HepG2 (cell line): ENCODE data around the gene EXOC3L2. TPM values are rescaled to one million over a fixed set of nuclear protein-coding genes. Genes with fewer than 3 reads are reported as not detected.

Source experiments
- ATAC-seq: fragments of 200-7000 bp; cut with Tn5 transposase; 3 replicates; pipeline ENCODE4 v1.9.1; 2020; ENCODE audit warnings: mild to moderate bottlenecking, moderate library complexity
- BruUV-seq: library from RNA; stranded (reverse); fragments of 400-500 nt; replicated peaks from 2 replicates; lab custom pipeline; 2021; lab: Mats Ljungman, UMichigan
- CTCF ChIA-PET: fragments of 300-600 bp; formaldehyde crosslinking; extraction: SDS; loops from one replicate; lab custom pipeline; 2021; ENCODE audit warnings: low total read pairs, inconsistent platforms, low intra/inter-chr PET ratio; lab: Yijun Ruan, JAX
- POLR2A ChIA-PET: fragments of 350-600 bp; sonication (Branson Sonifier 250); formaldehyde crosslinking; loops from one replicate; lab custom pipeline; 2020; ENCODE audit warnings: antibody characterized with exemption, inconsistent platforms; lab: Yijun Ruan, JAX
- DNase-seq: peaks from one replicate; pipeline ENCODE4 v3.0.0-alpha.2; 2015; ENCODE audit warnings: low spot score
- FAIRE-seq: peaks from 3 replicates; lab custom pipeline; 2011; peaks lifted over from hg19 to GRCh38; lab: Jason Lieb, UNC
- H2AFZ ChIP-seq: one replicate; pipeline ENCODE4 v1.6.1; 2011; ENCODE audit warnings: low read length, inconsistent platforms
- H3K27ac ChIP-seq: fragments of 300-600 bp; 3 replicates; pipeline ENCODE4 v1.8.0; 2011; ENCODE audit warnings: mixed run types, mild to moderate bottlenecking, mixed read lengths, low read length, inconsistent platforms; ENCODE audit not compliant: insufficient read depth; ENCODE audit errors: extremely low read length
- H3K27me3 ChIP-seq, 2 experiments: fragments of 200-600 bp in 1 of 2; 2 replicates in 1 of 2; 3 replicates in 1 of 2; pipeline versions ENCODE4 v1.6.0 to v1.8.0; 2011; ENCODE audit warnings: low read length in 2 of 2, mild to moderate bottlenecking in 2 of 2, moderate library complexity in 2 of 2, inconsistent platforms in 1 of 2; ENCODE audit not compliant: insufficient read depth in 2 of 2, control insufficient read depth in 1 of 2
- H3K36me3 ChIP-seq, 2 experiments: fragments of 200-600 bp in 1 of 2; replicated peaks in 1 of 2; 2 replicates in 1 of 2; 3 replicates in 1 of 2; pipeline versions ENCODE4 v1.5.1 to v1.8.0; 2011; ENCODE audit warnings: low read length in 2 of 2, inconsistent platforms in 1 of 2; ENCODE audit not compliant: insufficient read depth in 2 of 2, control insufficient read depth in 1 of 2
- H3K4me1 ChIP-seq: 2 replicates; pipeline ENCODE4 v1.5.1; 2012; ENCODE audit warnings: low read length, inconsistent platforms; ENCODE audit not compliant: insufficient read depth
- H3K4me2 ChIP-seq: 2 replicates; pipeline ENCODE4 v1.6.0; 2011; ENCODE audit warnings: low read depth, low read length, inconsistent platforms
- H3K4me3 ChIP-seq, 3 experiments: fragments of 200-600 bp in 1 of 3; sonication (generic), shearing (Covaris generic) in 1 of 3; replicated peaks in 1 of 3; 2 replicates each; pipeline ENCODE4 v1.5.1; 2011 to 2016; ENCODE audit warnings: low read length in 3 of 3, inconsistent platforms in 2 of 3, low read depth in 2 of 3, mild to moderate bottlenecking in 2 of 3, control low read depth in 1 of 3, mixed read lengths in 1 of 3; ENCODE audit not compliant: insufficient read depth in 1 of 3
- H3K79me2 ChIP-seq: one replicate; pipeline ENCODE4 v1.6.1; 2011; ENCODE audit warnings: low read length, inconsistent platforms; ENCODE audit not compliant: insufficient read depth
- H3K9ac ChIP-seq: 2 replicates; pipeline ENCODE4 v1.6.0; 2011; ENCODE audit warnings: mild to moderate bottlenecking, low read depth, low read length, inconsistent platforms; ENCODE audit not compliant: insufficient read depth
- H3K9me3 ChIP-seq: 2 replicates; pipeline ENCODE4 v1.5.1; 2012; ENCODE audit warnings: mild to moderate bottlenecking, low read length
- H4K20me1 ChIP-seq: 2 replicates; pipeline ENCODE4 v1.6.0; 2011; ENCODE audit warnings: inconsistent platforms, mild to moderate bottlenecking, low read length, moderate library complexity; ENCODE audit not compliant: insufficient read depth
- AGO2 ChIP-seq: fragments of 200-400 bp; formaldehyde crosslinking; optimal IDR thresholded peaks from 2 replicates; pipeline ENCODE3; 2017; ENCODE audit warnings: mild to moderate bottlenecking, low read depth, low read length, moderate library complexity
- STAG1 ChIP-seq: sonication (generic); formaldehyde crosslinking; IDR thresholded peaks from 2 replicates; pipeline ENCODE4 v1.4.0; 2020; ENCODE audit warnings: missing genetic modification reagents
- U2AF1 ChIP-seq: fragments of 200-400 bp; formaldehyde crosslinking; optimal IDR thresholded peaks from 2 replicates; pipeline ENCODE3; 2017; ENCODE audit warnings: mild to moderate bottlenecking, low read depth, low read length
- ZNF121 ChIP-seq: sonication (generic); formaldehyde crosslinking; IDR thresholded peaks from 2 replicates; pipeline ENCODE4 v1.5.0; 2020; ENCODE audit warnings: mild to moderate bottlenecking, missing genetic modification reagents
- ZNF224 ChIP-seq: sonication (generic); formaldehyde crosslinking; IDR thresholded peaks from 2 replicates; pipeline ENCODE4 v1.5.0; 2020; ENCODE audit warnings: mild to moderate bottlenecking, missing genetic modification reagents
- ZNF780A ChIP-seq: sonication (generic); formaldehyde crosslinking; IDR thresholded peaks from 2 replicates; pipeline ENCODE4 v1.8.0; 2022; ENCODE audit warnings: mild to moderate bottlenecking, missing genetic modification reagents, moderate library complexity
- ZSCAN12 ChIP-seq: sonication (generic); formaldehyde crosslinking; IDR thresholded peaks from 2 replicates; pipeline ENCODE4 v1.9.0; 2021; ENCODE audit warnings: mild to moderate bottlenecking, missing genetic modification reagents
- WGBS: methylation state at CpG from one replicate; pipeline ENCODE4 v1.1.6; 2017; ENCODE audit warnings: low lambda C conversion rate; 5-methylcytosine and 5-hydroxymethylcytosine counted together
- in situ Hi-C: cut with HindIII; loops from 2 replicates; pipeline ENCODE4 v1.10.0; 2017; ENCODE audit warnings: low pct_unique_long_range_greater_than_20kb; ENCODE audit not compliant: extremely low pct_ligation_motif_present
- intact Hi-C: fragments of 100-400 bp; cut with micrococcal nuclease; formaldehyde crosslinking; loops from one replicate; pipeline ENCODE4 v1.10.0; 2022; ENCODE audit not compliant: unreplicated experiment
- polyA plus RNA-seq, 8 experiments: library from polyadenylated mRNA; depleted of rRNA in 3 of 8; stranded (reverse) in 7 of 8; unstranded in 1 of 8; fragments of >200 nt; fragmentation: Illumina TruSeq in 4 of 8; extraction: Trizol in 4 of 8; gene quantifications; 2 replicates each; pipeline versions ENCODE4 v1.2.1 to v1.2.3, GENCODE V29; 2011 to 2016; ENCODE audit warnings: low read depth in 4 of 8, missing spikeins in 1 of 8, mixed read lengths in 1 of 8; ENCODE audit not compliant: insufficient read depth in 1 of 8
- total RNA-seq, 5 experiments: library from RNA; depleted of rRNA; stranded (reverse); fragments of >200 nt; fragmentation: Illumina TruSeq; extraction: Trizol; gene quantifications; 2 replicates each; pipeline ENCODE4 v1.2.3, GENCODE V29; 2016; ENCODE audit warnings: low read depth in 1 of 5
- TF ChIP-seq, protein P1 (sequence below): sonication (generic); formaldehyde crosslinking; conservative IDR thresholded peaks from 2 replicates; pipeline ENCODE4 v1.4.0; 2020; ENCODE audit warnings: missing genetic modification reagents
- TF ChIP-seq, protein P2 (sequence below): fragments of 450-650 bp; IDR thresholded peaks from 2 replicates; pipeline ENCODE4 v1.6.1; 2016

EXOC3L2 gene
- total and polyA plus RNA-seq, 2 of the 13 experiments (the other 11 are each of a cell fraction or from before 2014, with no cell fraction given), result 0.21 TPM; not detected in 1

DNA sequence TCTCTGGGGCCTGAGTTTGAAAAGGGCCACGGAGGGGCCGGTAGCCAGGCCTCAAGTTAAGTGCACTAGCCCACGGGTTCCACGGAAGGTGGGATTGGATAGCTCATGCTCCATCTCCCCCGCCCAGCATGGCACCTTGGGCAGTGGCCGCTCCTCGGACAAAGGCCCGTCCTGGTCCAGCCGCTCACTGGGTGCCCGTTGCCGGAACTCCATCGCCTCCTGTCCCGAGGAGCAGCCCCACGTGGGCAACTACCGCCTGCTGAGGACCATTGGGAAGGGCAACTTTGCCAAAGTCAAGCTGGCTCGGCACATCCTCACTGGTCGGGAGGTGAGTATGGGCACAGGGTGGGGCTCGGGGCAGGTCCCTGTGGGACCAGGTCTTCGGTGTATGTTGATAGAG, 13.7 kb upstream of the EXOC3L2 start:
- peaks cover 14% of the 10 kb centered on the region for H3K79me2 ChIP-seq
- TF ChIP-seq ZNF780A, result no peak
- TF ChIP-seq AGO2, result peak; percentile 33
- no peak for TF ChIP-seq ZSCAN12
- TF ChIP-seq, protein P1, sequence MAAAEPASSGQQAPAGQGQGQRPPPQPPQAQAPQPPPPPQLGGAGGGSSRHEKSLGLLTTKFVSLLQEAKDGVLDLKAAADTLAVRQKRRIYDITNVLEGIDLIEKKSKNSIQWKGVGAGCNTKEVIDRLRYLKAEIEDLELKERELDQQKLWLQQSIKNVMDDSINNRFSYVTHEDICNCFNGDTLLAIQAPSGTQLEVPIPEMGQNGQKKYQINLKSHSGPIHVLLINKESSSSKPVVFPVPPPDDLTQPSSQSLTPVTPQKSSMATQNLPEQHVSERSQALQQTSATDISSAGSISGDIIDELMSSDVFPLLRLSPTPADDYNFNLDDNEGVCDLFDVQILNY (CRISPR knock-in tag), result no peak
- TF ChIP-seq STAG1 (CRISPR knock-in tag), result no peak
- no peak for TF ChIP-seq ZNF224 (CRISPR knock-in tag)
- TF ChIP-seq U2AF1, result no peak
- TF ChIP-seq, all 625 proteins: peak for 1
- Histone ChIP-seq H3K36me3 (peaks cover 0 to 1% of the 10 kb centered on the region in 2 experiments; a peak in 2 of 5 replicates), H2AFZ (no peak overlapping the region), H3K27ac (no peak overlapping the region), H3K4me1 (peaks cover 44% of the 10 kb centered on the region), H3K9ac (no peak overlapping the region), H3K4me2 (no peak overlapping the region), H3K27me3 (no peaks in the 10 kb centered on the region), H4K20me1 (no peaks in the 10 kb centered on the region), H3K4me3 (no peak overlapping the region), H3K9me3 (no peaks in the 10 kb centered on the region)
- ATAC-seq, result no peak
- FAIRE-seq, result no peak
- intact Hi-C loops, result no loop called here
- POLR2A ChIA-PET, result no interaction called here
- CTCF ChIA-PET, result no interaction called here
- in situ Hi-C loops, result no loop called here
- BruUV-seq, result no TSS peak
- WGBS, result 98% methylated on average over 15 of the region's 19 CpGs
- DNase-seq, result no peak

DNA sequence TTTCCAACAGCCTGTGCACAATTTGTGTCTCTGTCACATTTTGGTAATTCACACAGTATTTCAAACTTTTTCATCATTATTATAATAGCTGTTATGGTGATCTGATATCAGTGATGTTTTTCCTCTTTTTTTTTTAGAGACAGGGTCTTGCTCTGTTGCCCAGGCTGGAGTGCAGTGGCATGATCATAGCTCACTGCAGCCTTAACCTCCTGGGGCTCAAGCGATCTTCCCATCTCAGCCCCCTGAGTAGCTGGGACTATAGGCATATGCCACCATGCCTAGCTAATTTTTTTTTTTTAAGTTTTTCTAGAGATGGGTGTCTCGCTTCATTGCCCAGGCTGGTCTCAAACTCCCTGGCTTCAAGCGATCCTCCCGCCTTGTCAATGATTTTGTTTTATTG, 11.6 kb upstream of the EXOC3L2 start:
- no TSS peak for BruUV-seq

More for the DNA sequence above, 11.6 kb upstream of the EXOC3L2 start:
- intact Hi-C loops, result no loop called here
- TF ChIP-seq, protein P2, sequence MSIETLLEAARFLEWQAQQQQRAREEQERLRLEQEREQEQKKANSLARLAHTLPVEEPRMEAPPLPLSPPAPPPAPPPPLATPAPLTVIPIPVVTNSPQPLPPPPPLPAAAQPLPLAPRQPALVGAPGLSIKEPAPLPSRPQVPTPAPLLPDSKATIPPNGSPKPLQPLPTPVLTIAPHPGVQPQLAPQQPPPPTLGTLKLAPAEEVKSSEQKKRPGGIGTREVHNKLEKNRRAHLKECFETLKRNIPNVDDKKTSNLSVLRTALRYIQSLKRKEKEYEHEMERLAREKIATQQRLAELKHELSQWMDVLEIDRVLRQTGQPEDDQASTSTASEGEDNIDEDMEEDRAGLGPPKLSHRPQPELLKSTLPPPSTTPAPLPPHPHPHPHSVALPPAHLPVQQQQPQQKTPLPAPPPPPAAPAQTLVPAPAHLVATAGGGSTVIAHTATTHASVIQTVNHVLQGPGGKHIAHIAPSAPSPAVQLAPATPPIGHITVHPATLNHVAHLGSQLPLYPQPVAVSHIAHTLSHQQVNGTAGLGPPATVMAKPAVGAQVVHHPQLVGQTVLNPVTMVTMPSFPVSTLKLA, result no peak
- peak; percentile 50; the same call in 1 of the 2 replicates for TF ChIP-seq ZNF121 (CRISPR knock-in tag)
- TF ChIP-seq, all 625 proteins: peak for 1
- ChIA-PET POLR2A (interaction anchor here (0.6 to 1.0 kb wide), 2 partner anchors 16 to 76 kb away, joined by 3 to 4 read pairs; no protein-coding TSS in a partner anchor), CTCF (no interaction called here)
- FAIRE-seq (no peak), ATAC-seq (no peak), DNase-seq (no peak)
- Histone ChIP-seq H3K27ac (no peak overlapping the region), H3K9me3 (no peaks in the 10 kb centered on the region), H3K4me2 (no peak overlapping the region), H3K79me2 (peaks cover 34% of the 10 kb centered on the region), H2AFZ (no peak overlapping the region), H3K4me3 (no peak overlapping the region), H3K27me3 (no peaks in the 10 kb centered on the region), H3K9ac (no peak overlapping the region), H3K4me1 (peaks cover 56% of the 10 kb centered on the region), H3K36me3 (peaks cover 0 to 1% of the 10 kb centered on the region in 2 experiments; a peak in 2 of 5 replicates), H4K20me1 (no peaks in the 10 kb centered on the region)
- in situ Hi-C loops, result no loop called here
- WGBS, result 95% methylated on average over 4 of the region's 4 CpGs
